HEK293 (cell line): ENCODE data around the gene GRAMD1B.
"Not testable (repeated sequence)": the region's sequence is repeated elsewhere in the genome, so short reads cannot be mapped to it uniquely, and the experiment has no call there.

Source experiments
- CTCF ChIA-PET: fragments of 350-600 bp; formaldehyde crosslinking; extraction: SDS; loops from one replicate; lab custom pipeline; 2021; ENCODE audit warnings: antibody characterized with exemption; lab: Yijun Ruan, JAX
- POLR2A ChIA-PET: fragments of 300-600 bp; formaldehyde crosslinking; extraction: SDS; loops from one replicate; lab custom pipeline; 2020; ENCODE audit warnings: antibody characterized with exemption, inconsistent platforms; lab: Yijun Ruan, JAX
- H3K27ac ChIP-seq: fragments of 200-500 bp; sonication (Bioruptor generic); 2 replicates; pipeline ENCODE4 v1.5.1; 2014; ENCODE audit warnings: low read depth, low read length, control low read depth, inconsistent platforms; ENCODE audit errors: extremely low read depth
- H3K36me3 ChIP-seq, 2 experiments: fragments of 200-500 bp in 1 of 2; sonication (Bioruptor generic) in 1 of 2; 1 replicate in 1 of 2; 2 replicates in 1 of 2; pipeline ENCODE4 v1.5.1; 2014 to 2017; ENCODE audit warnings: inconsistent platforms in 2 of 2, low read length in 2 of 2; ENCODE audit not compliant: control insufficient read depth in 2 of 2, insufficient read depth in 1 of 2
- H3K4me1 ChIP-seq: fragments of 200-500 bp; sonication (Bioruptor generic); 2 replicates; pipeline ENCODE4 v1.5.1; 2014; ENCODE audit warnings: mild to moderate bottlenecking, low read length, inconsistent platforms; ENCODE audit not compliant: control insufficient read depth, insufficient read depth
- H3K4me3 ChIP-seq: 2 replicates; pipeline ENCODE4 v1.5.1; 2011; ENCODE audit warnings: low read depth, mild to moderate bottlenecking, control low read depth, low read length, moderate library complexity
- H3K9me3 ChIP-seq: fragments of 200-500 bp; sonication (Bioruptor generic); 2 replicates; pipeline ENCODE4 v1.5.1; 2014; ENCODE audit warnings: low read depth, low read length, inconsistent platforms; ENCODE audit not compliant: control insufficient read depth, insufficient read depth
- OSR2 ChIP-seq: fragments of 450-650 bp; formaldehyde crosslinking; IDR thresholded peaks from 2 replicates; pipeline ENCODE4 v1.5.1; 2016; ENCODE audit warnings: missing biosample characterization, missing genetic modification characterization
- ZFHX2 ChIP-seq: fragments of 450-650 bp; formaldehyde crosslinking; conservative IDR thresholded peaks from 2 replicates; pipeline ENCODE4 v1.5.1; 2016; ENCODE audit warnings: missing biosample characterization, missing genetic modification characterization
- ZFP37 ChIP-seq: fragments of 450-650 bp; formaldehyde crosslinking; IDR thresholded peaks from 2 replicates; pipeline ENCODE4 v1.5.1; 2016; ENCODE audit warnings: missing biosample characterization, missing genetic modification characterization
- ZNF184 ChIP-seq: fragments of 450-650 bp; IDR thresholded peaks from 2 replicates; pipeline ENCODE4 v1.5.1; 2018; ENCODE audit warnings: missing biosample characterization, mild to moderate bottlenecking, missing genetic modification characterization
- ZNF211 ChIP-seq: fragments of 450-650 bp; formaldehyde crosslinking; IDR thresholded peaks from 2 replicates; pipeline ENCODE4 v1.5.1; 2016; ENCODE audit warnings: low read depth, missing biosample characterization, missing genetic modification characterization
- ZNF514 ChIP-seq: fragments of 450-650 bp; formaldehyde crosslinking; IDR thresholded peaks from 2 replicates; pipeline ENCODE4 v1.5.1; 2016; ENCODE audit warnings: missing biosample characterization, missing genetic modification characterization
- ZNF677 ChIP-seq: fragments of 450-650 bp; IDR thresholded peaks from 2 replicates; pipeline ENCODE4 v1.5.0; 2018; ENCODE audit warnings: missing biosample characterization, mild to moderate bottlenecking, missing genetic modification characterization, moderate library complexity
- ZNF692 ChIP-seq: fragments of 450-650 bp; formaldehyde crosslinking; IDR thresholded peaks from 2 replicates; pipeline ENCODE4 v1.5.1; 2016; ENCODE audit warnings: missing biosample characterization, missing genetic modification characterization
- TF ChIP-seq, protein P1 (sequence below): fragments of 450-650 bp; formaldehyde crosslinking; IDR thresholded peaks from 2 replicates; pipeline ENCODE4 v1.5.1; 2016; ENCODE audit warnings: missing biosample characterization, missing genetic modification characterization, borderline replicate concordance

The GRAMD1B gene

GRCh38 chr11:123519055-123519796 lies 89.2 kb downstream of the GRAMD1B start:
- Histone ChIP-seq H3K4me1 (no peaks in the 10 kb centered on the region), H3K36me3 (no peaks in the 10 kb centered on the region), H3K9me3 (no peaks in the 10 kb centered on the region), H3K27ac (no peak overlapping the region)
- TF ChIP-seq ZFP37 (no peak), ZFHX2 (0 out of 2 replicates have a peak, but pooled peaks have one; percentile 6), OSR2 (tag by site-specific recombination) (no peak), ZNF211 (tag by site-specific recombination) (no peak), ZNF692 (tag by site-specific recombination) (no peak)
- TF ChIP-seq, all 188 proteins: peak for 1
- H3K4me3 ChIP-seq = no peak overlapping the region
- POLR2A ChIA-PET = no interaction called here
- CTCF ChIA-PET = interaction anchor here (0.5 to 3.0 kb wide), 5 partner anchors 16 to 177 kb away, joined by 3 to 12 read pairs (median 3); no protein-coding TSS in a partner anchor

- ChIA-PET CTCF (interaction anchor here (0.5 to 3.0 kb wide), 6 partner anchors 9 to 177 kb away, joined by 3 to 12 read pairs (median 4); no protein-coding TSS in a partner anchor), POLR2A (interaction anchor here (0.5 kb wide), 1 partner anchor 1854 kb away, joined by 3 read pairs; no protein-coding TSS in a partner anchor)
- Histone ChIP-seq H3K4me3 (no peak overlapping the region), H3K27ac (no peak overlapping the region), H3K4me1 (no peaks in the 10 kb centered on the region), H3K9me3 (no peaks in the 10 kb centered on the region), H3K36me3 (no peaks in the 10 kb centered on the region)
- TF ChIP-seq ZNF677 (tag by site-specific recombination) = no peak
- TF ChIP-seq OSR2 (tag by site-specific recombination) = no peak
- no peak for TF ChIP-seq ZNF514 (tag by site-specific recombination)
Observed at GRCh38 chr11:123519797-123520193, 89.7 kb downstream of the GRAMD1B start.

- CTCF ChIA-PET = interaction anchor here (0.6 to 3.0 kb wide), 5 partner anchors 9 to 60 kb away, joined by 3 to 12 read pairs (median 4); no protein-coding TSS in a partner anchor
- H3K27ac ChIP-seq, H3K36me3 ChIP-seq, POLR2A ChIA-PET, H3K9me3 ChIP-seq, H3K4me3 ChIP-seq, H3K4me1 ChIP-seq: not testable (repeated sequence)
Observed at GRCh38 chr11:123520476-123520875, 90.4 kb downstream of the GRAMD1B start.

DNA sequence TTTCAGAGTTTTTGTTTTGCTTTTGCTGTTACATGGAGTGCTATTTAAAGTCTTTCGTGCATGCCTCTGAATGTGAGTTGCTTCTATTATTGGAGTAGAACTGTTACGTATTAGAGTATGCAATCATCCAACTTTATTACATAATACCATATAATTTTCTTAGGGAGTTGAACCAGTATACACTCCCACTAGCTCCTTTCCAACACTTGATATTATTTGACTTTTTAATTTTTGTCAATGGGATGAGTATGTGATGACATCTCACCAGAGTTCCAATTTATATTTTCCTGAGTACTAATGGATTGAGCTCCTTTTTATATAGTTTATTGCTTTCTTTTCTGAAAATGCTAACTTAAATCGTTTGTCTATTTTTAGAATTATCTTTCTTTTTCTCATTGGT lies 90.9 kb downstream of the GRAMD1B start:
- no peaks in the 10 kb centered on the region for H3K9me3 ChIP-seq
- no peaks in the 10 kb centered on the region for H3K4me1 ChIP-seq
- no peaks in the 10 kb centered on the region for H3K36me3 ChIP-seq
- ChIA-PET POLR2A (no interaction called here), CTCF (interaction anchor here (0.6 to 3.0 kb wide), 3 partner anchors 10 to 51 kb away, joined by 3 to 12 read pairs (median 11); no protein-coding TSS in a partner anchor)
- TF ChIP-seq ZNF184 (tag by site-specific recombination) = peak; percentile 98
- TF ChIP-seq, protein P1, sequence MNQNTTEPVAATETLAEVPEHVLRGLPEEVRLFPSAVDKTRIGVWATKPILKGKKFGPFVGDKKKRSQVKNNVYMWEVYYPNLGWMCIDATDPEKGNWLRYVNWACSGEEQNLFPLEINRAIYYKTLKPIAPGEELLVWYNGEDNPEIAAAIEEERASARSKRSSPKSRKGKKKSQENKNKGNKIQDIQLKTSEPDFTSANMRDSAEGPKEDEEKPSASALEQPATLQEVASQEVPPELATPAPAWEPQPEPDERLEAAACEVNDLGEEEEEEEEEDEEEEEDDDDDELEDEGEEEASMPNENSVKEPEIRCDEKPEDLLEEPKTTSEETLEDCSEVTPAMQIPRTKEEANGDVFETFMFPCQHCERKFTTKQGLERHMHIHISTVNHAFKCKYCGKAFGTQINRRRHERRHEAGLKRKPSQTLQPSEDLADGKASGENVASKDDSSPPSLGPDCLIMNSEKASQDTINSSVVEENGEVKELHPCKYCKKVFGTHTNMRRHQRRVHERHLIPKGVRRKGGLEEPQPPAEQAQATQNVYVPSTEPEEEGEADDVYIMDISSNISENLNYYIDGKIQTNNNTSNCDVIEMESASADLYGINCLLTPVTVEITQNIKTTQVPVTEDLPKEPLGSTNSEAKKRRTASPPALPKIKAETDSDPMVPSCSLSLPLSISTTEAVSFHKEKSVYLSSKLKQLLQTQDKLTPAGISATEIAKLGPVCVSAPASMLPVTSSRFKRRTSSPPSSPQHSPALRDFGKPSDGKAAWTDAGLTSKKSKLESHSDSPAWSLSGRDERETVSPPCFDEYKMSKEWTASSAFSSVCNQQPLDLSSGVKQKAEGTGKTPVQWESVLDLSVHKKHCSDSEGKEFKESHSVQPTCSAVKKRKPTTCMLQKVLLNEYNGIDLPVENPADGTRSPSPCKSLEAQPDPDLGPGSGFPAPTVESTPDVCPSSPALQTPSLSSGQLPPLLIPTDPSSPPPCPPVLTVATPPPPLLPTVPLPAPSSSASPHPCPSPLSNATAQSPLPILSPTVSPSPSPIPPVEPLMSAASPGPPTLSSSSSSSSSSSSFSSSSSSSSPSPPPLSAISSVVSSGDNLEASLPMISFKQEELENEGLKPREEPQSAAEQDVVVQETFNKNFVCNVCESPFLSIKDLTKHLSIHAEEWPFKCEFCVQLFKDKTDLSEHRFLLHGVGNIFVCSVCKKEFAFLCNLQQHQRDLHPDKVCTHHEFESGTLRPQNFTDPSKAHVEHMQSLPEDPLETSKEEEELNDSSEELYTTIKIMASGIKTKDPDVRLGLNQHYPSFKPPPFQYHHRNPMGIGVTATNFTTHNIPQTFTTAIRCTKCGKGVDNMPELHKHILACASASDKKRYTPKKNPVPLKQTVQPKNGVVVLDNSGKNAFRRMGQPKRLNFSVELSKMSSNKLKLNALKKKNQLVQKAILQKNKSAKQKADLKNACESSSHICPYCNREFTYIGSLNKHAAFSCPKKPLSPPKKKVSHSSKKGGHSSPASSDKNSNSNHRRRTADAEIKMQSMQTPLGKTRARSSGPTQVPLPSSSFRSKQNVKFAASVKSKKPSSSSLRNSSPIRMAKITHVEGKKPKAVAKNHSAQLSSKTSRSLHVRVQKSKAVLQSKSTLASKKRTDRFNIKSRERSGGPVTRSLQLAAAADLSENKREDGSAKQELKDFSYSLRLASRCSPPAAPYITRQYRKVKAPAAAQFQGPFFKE = no peak
- H3K27ac ChIP-seq = no peak overlapping the region
- H3K4me3 ChIP-seq = no peak overlapping the region
